Measurements from ENCODE around the gene EEFSEC. TPM values are rescaled to one million over a fixed set of nuclear protein-coding genes. Genes with fewer than 3 reads are reported as not detected.

Gene EEFSEC
- total RNA-seq, 1 experiment from 2014 or later: 37.7 TPM

DNA sequence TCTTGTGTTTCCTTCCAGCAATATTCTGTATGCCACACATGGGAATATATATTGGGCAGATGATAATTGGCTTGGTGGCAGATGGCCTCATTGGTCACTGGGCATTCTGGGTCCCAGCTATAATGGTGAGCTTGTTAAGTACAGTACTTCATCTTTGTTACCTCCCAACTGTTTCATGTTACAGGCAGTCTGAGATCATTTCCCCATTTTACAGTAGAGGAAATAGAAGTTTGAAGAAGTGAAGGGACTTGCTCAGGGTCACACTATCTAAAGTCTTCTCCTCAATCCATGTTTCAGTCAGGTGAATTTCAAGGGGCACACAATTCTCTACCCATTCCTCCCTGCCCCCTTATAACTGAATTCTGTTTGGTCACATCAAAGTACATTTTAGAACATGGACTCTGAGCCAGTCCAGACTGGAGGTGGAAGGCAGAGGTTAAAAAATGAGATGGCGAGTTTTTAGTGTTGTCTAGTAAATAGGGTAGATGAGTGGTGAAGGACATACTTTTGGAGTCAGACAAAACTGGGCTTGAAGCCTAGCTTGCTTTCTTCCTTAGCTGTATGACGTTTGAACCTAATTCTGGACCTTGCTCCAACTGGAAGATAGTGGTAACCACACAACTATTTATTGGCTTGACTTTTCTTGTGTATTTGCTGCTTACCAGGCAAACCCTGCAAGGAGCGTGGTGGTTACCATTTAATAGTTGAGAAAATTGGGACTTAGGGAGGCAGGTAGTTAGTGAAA, 2.5 kb downstream of the EEFSEC start:
- no TSS peak for BruUV-seq (replicated peaks)
- Mint-ChIP-seq H3K4me1 (ENCODE audit: low read depth, unreplicated experiment) (peaks cover 24% of the 10 kb centered on the region), H3K36me3 (ENCODE audit: insufficient read depth, unreplicated experiment) (peaks cover 28% of the 10 kb centered on the region), H3K27ac (ENCODE audit: unreplicated experiment) (no peak overlapping the region), H3K9me3 (ENCODE audit: low read depth, unreplicated experiment) (peaks cover 8% of the 10 kb centered on the region), H3K27me3 (ENCODE audit: unreplicated experiment) (no peaks in the 10 kb centered on the region), H3K4me3 (ENCODE audit: low read depth, unreplicated experiment) (no peak overlapping the region)
- TF ChIP-seq, protein P1, sequence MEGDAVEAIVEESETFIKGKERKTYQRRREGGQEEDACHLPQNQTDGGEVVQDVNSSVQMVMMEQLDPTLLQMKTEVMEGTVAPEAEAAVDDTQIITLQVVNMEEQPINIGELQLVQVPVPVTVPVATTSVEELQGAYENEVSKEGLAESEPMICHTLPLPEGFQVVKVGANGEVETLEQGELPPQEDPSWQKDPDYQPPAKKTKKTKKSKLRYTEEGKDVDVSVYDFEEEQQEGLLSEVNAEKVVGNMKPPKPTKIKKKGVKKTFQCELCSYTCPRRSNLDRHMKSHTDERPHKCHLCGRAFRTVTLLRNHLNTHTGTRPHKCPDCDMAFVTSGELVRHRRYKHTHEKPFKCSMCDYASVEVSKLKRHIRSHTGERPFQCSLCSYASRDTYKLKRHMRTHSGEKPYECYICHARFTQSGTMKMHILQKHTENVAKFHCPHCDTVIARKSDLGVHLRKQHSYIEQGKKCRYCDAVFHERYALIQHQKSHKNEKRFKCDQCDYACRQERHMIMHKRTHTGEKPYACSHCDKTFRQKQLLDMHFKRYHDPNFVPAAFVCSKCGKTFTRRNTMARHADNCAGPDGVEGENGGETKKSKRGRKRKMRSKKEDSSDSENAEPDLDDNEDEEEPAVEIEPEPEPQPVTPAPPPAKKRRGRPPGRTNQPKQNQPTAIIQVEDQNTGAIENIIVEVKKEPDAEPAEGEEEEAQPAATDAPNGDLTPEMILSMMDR (IDR thresholded peaks at IDR 0.05; ENCODE audit: unreplicated experiment): no peak
- CTCF ChIA-PET: no interaction called here
- no peak for DNase-seq
- intact Hi-C loops (cut with micrococcal nuclease; ENCODE audit: unreplicated experiment): no loop called here

DNA sequence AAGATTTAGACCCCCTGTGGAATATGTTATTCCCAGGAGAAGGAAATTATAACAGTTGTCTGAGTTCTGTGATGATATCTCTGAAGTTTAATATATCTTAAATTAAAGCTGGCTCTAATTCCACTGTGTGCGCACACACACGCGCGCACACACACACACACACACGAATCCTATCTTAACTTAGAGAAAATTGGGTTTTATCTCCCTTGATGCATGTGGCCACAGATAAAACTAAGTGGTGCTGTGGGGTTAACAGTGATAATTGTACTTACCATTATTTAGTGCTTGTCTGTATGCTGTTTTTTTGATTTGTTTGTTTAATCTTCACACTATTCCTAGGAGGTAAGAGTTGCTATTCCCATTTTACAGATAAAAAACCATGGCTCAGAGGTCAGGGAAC, 7.4 kb downstream of the EEFSEC start:
- CTCF ChIA-PET: no interaction called here
- intact Hi-C loops (cut with micrococcal nuclease; ENCODE audit: unreplicated experiment): no loop called here
- H3K4me1 Mint-ChIP-seq (ENCODE audit: low read depth, unreplicated experiment): no peaks in the 10 kb centered on the region
- H3K4me3 Mint-ChIP-seq (ENCODE audit: low read depth, unreplicated experiment): no peak overlapping the region
- peaks cover 8% of the 10 kb centered on the region for H3K36me3 Mint-ChIP-seq (ENCODE audit: insufficient read depth, unreplicated experiment)
- no peak overlapping the region for H3K27ac Mint-ChIP-seq (ENCODE audit: unreplicated experiment)
- no peaks in the 10 kb centered on the region for H3K27me3 Mint-ChIP-seq (ENCODE audit: unreplicated experiment)
- no TSS peak for BruUV-seq (replicated peaks)
- peaks cover 4% of the 10 kb centered on the region for H3K9me3 Mint-ChIP-seq (ENCODE audit: low read depth, unreplicated experiment)
- DNase-seq: no peak
- TF ChIP-seq, protein P1 (IDR thresholded peaks at IDR 0.05; ENCODE audit: unreplicated experiment): no peak

DNA sequence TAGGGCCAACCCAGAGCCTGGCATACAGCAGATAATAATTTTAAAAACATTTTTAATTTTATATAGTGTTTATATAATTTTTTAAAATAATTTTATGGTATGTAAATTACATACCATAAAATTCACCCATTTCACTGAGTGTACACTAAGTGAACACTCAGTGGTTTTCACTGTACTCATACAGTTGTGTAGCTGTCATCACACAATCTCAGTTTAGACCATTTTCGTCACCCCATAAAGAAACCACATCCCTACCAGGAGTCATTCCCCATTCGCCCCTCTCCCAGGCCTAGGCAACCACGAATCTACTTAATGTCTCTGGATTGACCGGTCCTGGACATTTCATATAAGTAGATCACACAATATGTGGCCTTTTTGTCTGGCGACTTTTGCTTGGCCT, 10.2 kb downstream of the EEFSEC start:
- TF ChIP-seq, protein P1 (IDR thresholded peaks at IDR 0.05; ENCODE audit: unreplicated experiment): no peak
- BruUV-seq (replicated peaks): no TSS peak
- no peaks in the 10 kb centered on the region for H3K9me3 Mint-ChIP-seq (ENCODE audit: low read depth, unreplicated experiment)
- DNase-seq: no peak
- CTCF ChIA-PET: no interaction called here
- intact Hi-C loops (cut with micrococcal nuclease; ENCODE audit: unreplicated experiment): no loop called here
- H3K27me3 Mint-ChIP-seq (ENCODE audit: unreplicated experiment): no peaks in the 10 kb centered on the region
- H3K4me3 Mint-ChIP-seq (ENCODE audit: low read depth, unreplicated experiment): no peak overlapping the region
- peaks cover 8% of the 10 kb centered on the region for H3K36me3 Mint-ChIP-seq (ENCODE audit: insufficient read depth, unreplicated experiment)
- no peaks in the 10 kb centered on the region for H3K4me1 Mint-ChIP-seq (ENCODE audit: low read depth, unreplicated experiment)
- no peak overlapping the region for H3K27ac Mint-ChIP-seq (ENCODE audit: unreplicated experiment)

DNA sequence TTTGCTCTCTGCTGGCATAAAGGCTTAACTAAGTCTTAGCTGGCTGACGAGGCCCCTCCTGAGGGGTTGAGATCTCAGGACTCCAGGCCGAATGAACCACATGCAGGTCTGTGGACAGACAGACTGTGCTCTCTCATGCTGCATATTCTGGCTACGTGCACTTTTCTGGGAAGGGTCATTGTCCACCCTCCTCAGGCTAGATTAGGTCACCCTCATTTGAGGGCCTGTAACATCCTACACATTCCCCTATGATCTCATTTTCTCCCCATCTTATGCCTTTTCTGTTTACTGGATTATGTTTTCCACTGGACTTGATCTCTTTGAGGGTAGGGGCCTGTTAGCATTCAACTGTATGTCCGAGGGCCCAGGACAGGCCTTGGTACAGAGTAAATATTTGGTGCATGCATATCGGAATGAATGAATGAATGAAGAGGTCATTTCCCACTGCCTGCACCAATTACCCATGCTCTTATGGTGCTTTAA, 13.7 kb downstream of the EEFSEC start:
- no peaks in the 10 kb centered on the region for H3K27me3 Mint-ChIP-seq (ENCODE audit: unreplicated experiment)
- TF ChIP-seq, protein P1 (IDR thresholded peaks at IDR 0.05; ENCODE audit: unreplicated experiment): no peak
- H3K27ac Mint-ChIP-seq (ENCODE audit: unreplicated experiment): no peak overlapping the region
- peaks cover 5% of the 10 kb centered on the region for H3K36me3 Mint-ChIP-seq (ENCODE audit: insufficient read depth, unreplicated experiment)
- no peak for DNase-seq
- no peak overlapping the region for H3K4me3 Mint-ChIP-seq (ENCODE audit: low read depth, unreplicated experiment)
- H3K9me3 Mint-ChIP-seq (ENCODE audit: low read depth, unreplicated experiment): no peaks in the 10 kb centered on the region
- intact Hi-C loops (cut with micrococcal nuclease; ENCODE audit: unreplicated experiment): no loop called here
- no TSS peak for BruUV-seq (replicated peaks)
- H3K4me1 Mint-ChIP-seq (ENCODE audit: low read depth, unreplicated experiment): no peaks in the 10 kb centered on the region
- CTCF ChIA-PET: no interaction called here

Data from Calu3 (cell line).